PFSK-1 (cell line): Measurements from ENCODE around the gene SIAH1.

ENCODE experiments used
- FOXP2 ChIP-seq: optimal IDR thresholded peaks from 2 replicates; pipeline ENCODE3; 2011; ENCODE audit warnings: borderline replicate concordance, control low read depth, inconsistent platforms; ENCODE audit not compliant: insufficient read depth; ENCODE audit errors: extremely low read length, extremely low read depth
- POLR2AphosphoS5 ChIP-seq: IDR thresholded peaks from 2 replicates; pipeline ENCODE4 v1.6.1; 2012; ENCODE audit warnings: low read depth, mild to moderate bottlenecking, control low read depth, low read length, moderate library complexity
- TF ChIP-seq, protein P1 (sequence below), 2 experiments: IDR thresholded peaks; 2 replicates each; pipeline versions ENCODE4 v1.6.1 to v1.8.0; 2011 to 2012; ENCODE audit warnings: low read depth in 2 of 2, low read length in 2 of 2, control low read depth in 1 of 2, inconsistent platforms in 1 of 2, mild to moderate bottlenecking in 1 of 2, moderate library complexity in 1 of 2; ENCODE audit not compliant: insufficient read depth in 1 of 2

DNA sequence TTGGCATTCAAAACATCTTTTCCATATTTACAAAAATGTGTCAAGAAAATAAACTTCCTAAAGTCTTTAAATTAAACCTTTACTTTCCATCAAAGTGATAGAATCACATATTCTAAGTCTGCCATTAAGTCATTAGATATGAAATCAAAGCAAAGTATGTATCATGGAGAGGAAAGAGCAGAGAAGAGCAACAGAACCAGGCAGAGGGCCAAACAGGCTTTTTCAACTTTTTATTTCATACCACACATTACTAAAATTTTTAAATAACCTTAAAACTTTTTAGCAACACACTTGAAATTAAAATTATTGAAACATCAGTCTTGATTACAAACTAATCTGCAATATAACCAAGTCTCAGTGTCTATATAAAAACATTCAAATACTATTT is 13.8 kb downstream of the SIAH1 start:
- TF ChIP-seq, protein P1, sequence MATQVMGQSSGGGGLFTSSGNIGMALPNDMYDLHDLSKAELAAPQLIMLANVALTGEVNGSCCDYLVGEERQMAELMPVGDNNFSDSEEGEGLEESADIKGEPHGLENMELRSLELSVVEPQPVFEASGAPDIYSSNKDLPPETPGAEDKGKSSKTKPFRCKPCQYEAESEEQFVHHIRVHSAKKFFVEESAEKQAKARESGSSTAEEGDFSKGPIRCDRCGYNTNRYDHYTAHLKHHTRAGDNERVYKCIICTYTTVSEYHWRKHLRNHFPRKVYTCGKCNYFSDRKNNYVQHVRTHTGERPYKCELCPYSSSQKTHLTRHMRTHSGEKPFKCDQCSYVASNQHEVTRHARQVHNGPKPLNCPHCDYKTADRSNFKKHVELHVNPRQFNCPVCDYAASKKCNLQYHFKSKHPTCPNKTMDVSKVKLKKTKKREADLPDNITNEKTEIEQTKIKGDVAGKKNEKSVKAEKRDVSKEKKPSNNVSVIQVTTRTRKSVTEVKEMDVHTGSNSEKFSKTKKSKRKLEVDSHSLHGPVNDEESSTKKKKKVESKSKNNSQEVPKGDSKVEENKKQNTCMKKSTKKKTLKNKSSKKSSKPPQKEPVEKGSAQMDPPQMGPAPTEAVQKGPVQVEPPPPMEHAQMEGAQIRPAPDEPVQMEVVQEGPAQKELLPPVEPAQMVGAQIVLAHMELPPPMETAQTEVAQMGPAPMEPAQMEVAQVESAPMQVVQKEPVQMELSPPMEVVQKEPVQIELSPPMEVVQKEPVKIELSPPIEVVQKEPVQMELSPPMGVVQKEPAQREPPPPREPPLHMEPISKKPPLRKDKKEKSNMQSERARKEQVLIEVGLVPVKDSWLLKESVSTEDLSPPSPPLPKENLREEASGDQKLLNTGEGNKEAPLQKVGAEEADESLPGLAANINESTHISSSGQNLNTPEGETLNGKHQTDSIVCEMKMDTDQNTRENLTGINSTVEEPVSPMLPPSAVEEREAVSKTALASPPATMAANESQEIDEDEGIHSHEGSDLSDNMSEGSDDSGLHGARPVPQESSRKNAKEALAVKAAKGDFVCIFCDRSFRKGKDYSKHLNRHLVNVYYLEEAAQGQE (IDR thresholded peaks at IDR 0.05; ENCODE audit: insufficient read depth in 1 of 2, low read depth in 2 of 2, low read length in 2 of 2) = no peak
- TF ChIP-seq POLR2AphosphoS5 = no peak
- TF ChIP-seq FOXP2 = no peak
